HepG2 (cell line): ENCODE measurements around the gene GLDN.

Experiments used
- KAT7 ChIP-seq: IDR thresholded peaks from 2 replicates; pipeline ENCODE4 v1.6.1; 2018; ENCODE audit warnings: borderline replicate concordance, missing compliant biosample characterization
- MXI1 ChIP-seq: IDR thresholded peaks from 3 replicates; pipeline ENCODE4 v1.6.1; 2012; ENCODE audit warnings: low read depth, low read length, inconsistent platforms, borderline replicate concordance
- NR3C1 ChIP-seq: sonication (generic); formaldehyde crosslinking; IDR thresholded peaks from 2 replicates; pipeline ENCODE4 v1.4.0; 2020; ENCODE audit warnings: missing genetic modification reagents
- ZNF781 ChIP-seq: sonication (generic); formaldehyde crosslinking; IDR thresholded peaks from 2 replicates; pipeline ENCODE4 v1.5.1; 2020; ENCODE audit warnings: borderline replicate concordance, mild to moderate bottlenecking, missing genetic modification reagents; ENCODE audit errors: not compliant biosample characterization
- TF ChIP-seq, protein P1 (sequence below): sonication (generic); formaldehyde crosslinking; IDR thresholded peaks from 2 replicates; pipeline ENCODE4 v1.5.0; 2020; ENCODE audit warnings: mild to moderate bottlenecking, missing genetic modification reagents

DNA sequence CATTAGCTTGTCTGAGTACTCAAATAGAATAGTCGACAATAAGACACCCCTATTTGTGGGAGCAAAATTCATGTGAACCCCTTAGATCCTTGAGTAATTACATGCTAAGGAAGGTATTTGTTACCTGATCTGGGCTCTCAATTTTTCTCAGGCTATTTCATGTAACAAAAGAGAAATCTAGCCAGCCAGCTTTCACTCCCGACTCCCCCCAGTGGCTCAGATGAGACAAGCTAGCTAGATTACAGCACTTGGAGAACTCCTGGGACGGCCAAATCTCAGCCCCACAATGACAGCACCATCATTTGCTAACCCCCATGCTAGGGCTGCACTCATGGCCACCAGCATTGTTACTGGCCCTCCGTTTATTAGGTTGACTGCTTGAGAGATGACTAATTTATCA, 41.3 kb downstream of the GLDN start:
- no peak for TF ChIP-seq NR3C1 (CRISPR knock-in tag)
- no peak for TF ChIP-seq MXI1
- TF ChIP-seq KAT7 (CRISPR knock-in tag): no peak
- TF ChIP-seq, protein P1, sequence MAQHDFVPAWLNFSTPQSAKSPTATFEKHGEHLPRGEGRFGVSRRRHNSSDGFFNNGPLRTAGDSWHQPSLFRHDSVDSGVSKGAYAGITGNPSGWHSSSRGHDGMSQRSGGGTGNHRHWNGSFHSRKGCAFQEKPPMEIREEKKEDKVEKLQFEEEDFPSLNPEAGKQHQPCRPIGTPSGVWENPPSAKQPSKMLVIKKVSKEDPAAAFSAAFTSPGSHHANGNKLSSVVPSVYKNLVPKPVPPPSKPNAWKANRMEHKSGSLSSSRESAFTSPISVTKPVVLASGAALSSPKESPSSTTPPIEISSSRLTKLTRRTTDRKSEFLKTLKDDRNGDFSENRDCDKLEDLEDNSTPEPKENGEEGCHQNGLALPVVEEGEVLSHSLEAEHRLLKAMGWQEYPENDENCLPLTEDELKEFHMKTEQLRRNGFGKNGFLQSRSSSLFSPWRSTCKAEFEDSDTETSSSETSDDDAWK (CRISPR knock-in tag): no peak
- TF ChIP-seq ZNF781 (CRISPR knock-in tag): no peak
